ES-I3 (cell line): Measurements from ENCODE around the gene VANGL1.
A peak's percentile ranks its signal among the peaks of the same experiment; 100 is the strongest.

Source experiments
- H3K36me3 ChIP-seq: 2 replicates; pipeline ENCODE4 v1.6.1; 2013; ENCODE audit warnings: mild to moderate bottlenecking, low read length, control low read depth, moderate library complexity; ENCODE audit not compliant: insufficient read depth
- H3K4me1 ChIP-seq: 2 replicates; pipeline ENCODE4 v1.6.1; 2013; ENCODE audit warnings: mild to moderate bottlenecking, control low read depth, low read length; ENCODE audit not compliant: insufficient read depth
- H3K9ac ChIP-seq: 2 replicates; pipeline ENCODE4 v1.6.1; 2013; ENCODE audit warnings: low read depth, mild to moderate bottlenecking, low read length, moderate library complexity
- H3K9me3 ChIP-seq: 2 replicates; pipeline ENCODE4 v1.6.1; 2013; ENCODE audit warnings: mild to moderate bottlenecking, low read length, moderate library complexity; ENCODE audit not compliant: control insufficient read depth, insufficient read depth

VANGL1 gene

DNA sequence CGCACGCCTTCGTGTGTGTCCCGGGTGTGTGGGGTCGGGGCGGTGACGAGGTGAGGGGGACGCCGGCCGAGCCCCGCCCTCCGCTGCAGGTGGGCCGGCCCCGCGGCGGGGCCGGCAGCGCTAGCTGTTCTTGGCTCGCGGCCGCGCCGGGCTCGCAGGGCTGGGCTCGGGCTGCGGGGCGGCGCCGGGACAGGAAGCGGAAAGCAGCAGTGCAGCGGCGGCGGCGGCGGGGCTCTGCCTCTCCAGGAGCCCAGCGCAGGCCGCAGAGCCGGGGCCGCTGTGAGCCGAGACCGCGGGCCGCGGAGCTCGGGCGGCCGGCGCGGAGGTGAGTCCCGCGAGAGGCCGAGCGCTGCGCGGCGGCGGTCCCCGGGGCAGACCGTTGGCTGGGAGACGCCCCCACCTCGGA is at the start of gene VANGL1:
Gene VANGL1, plus strand, starts transcription at position 209 of the 406 bp plus-strand sequence. CDS start 9,444 bp downstream, outside the sequence.
- Histone ChIP-seq H3K9ac (peak within 1 kb of the TSS; percentile 93), H3K36me3 (no peaks in the 10 kb centered on the region), H3K9me3 (no peaks in the 10 kb centered on the region; the same call in 1 of the 2 replicates), H3K4me1 (peaks cover 14% of the 10 kb centered on the region)

- Histone ChIP-seq H3K9ac (no peak overlapping the region), H3K9me3 (no peaks in the 10 kb centered on the region; the same call in 1 of the 2 replicates), H3K4me1 (no peaks in the 10 kb centered on the region), H3K36me3 (no peaks in the 10 kb centered on the region)
These were observed 49.5 kb upstream of the VANGL1 start for GRCh38 chr1:115592264-115592663.

DNA sequence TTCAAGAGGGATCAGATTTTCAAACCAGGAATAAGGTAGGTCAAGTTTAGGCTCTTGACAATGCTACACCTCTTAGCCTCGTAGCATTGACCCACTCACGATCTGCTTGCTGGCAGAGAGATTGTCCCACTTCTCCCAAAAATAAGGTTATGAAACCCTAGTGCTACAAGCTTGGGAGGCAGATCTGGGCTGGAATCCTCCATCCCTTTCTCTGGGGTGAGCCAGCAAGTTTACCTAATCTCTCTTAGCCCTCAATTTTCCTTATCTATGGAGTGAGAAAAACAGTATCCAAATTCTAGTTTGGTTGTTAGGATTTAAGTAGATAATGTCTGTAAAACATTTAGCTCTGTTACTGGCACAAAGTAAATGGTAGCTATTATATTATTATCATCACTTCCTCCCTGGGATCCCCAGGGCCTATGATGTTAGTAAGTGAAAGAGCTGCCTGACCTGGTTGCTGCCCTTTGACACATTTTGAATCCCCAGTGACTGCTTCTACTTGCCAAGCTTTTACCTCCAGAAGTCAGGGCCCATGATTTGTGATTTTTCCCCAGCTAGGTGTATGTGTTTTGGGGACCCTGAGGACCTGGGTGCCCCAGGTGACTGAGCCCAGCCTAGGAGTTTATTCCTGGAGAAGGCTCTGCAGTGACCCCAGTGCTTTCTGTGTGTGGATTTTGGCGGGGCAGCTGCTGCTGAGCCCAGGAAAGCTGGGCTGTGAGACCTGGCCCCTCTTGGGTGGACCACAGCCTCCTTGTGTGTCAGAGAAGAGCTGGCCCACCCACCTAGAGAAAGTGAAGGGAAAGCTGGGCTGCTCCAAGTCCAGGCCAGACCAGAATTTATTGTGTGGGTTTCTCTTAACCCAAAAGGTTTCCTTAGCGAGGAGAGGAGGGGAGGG is 48.2 kb upstream of the VANGL1 start:
- Histone ChIP-seq H3K9me3 (no peaks in the 10 kb centered on the region; the same call in 1 of the 2 replicates), H3K4me1 (no peaks in the 10 kb centered on the region), H3K9ac (no peak overlapping the region), H3K36me3 (no peaks in the 10 kb centered on the region)

DNA sequence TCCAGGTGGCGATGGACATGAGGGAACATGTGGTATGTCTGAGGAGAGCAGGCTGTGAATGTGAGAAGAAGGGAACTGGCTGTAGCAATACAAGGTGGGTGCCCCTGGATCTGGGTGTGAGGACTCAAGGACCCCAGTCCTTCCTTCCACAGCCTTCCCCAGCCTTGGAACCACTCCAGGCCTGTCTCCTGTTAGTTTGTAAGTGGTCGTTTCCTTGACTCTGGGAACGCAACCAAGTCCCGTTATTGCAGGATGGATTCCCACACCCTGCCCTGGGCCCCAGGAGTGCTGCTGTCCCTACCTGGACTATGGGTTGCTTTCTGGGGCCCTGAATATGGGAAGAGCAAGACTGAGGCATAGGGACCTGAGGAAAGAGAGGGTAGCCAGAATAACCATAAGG is 47.2 kb upstream of the VANGL1 start:
- no peaks in the 10 kb centered on the region for H3K36me3 ChIP-seq
- no peaks in the 10 kb centered on the region for H3K4me1 ChIP-seq
- H3K9ac ChIP-seq: no peak overlapping the region
- no peaks in the 10 kb centered on the region; the same call in 1 of the 2 replicates for H3K9me3 ChIP-seq

- Histone ChIP-seq H3K4me1 (no peaks in the 10 kb centered on the region), H3K9me3 (no peaks in the 10 kb centered on the region; the same call in 1 of the 2 replicates), H3K36me3 (no peaks in the 10 kb centered on the region), H3K9ac (no peak overlapping the region)
These were observed 46.3 kb upstream of the VANGL1 start for GRCh38 chr1:115595279-115596079.

DNA sequence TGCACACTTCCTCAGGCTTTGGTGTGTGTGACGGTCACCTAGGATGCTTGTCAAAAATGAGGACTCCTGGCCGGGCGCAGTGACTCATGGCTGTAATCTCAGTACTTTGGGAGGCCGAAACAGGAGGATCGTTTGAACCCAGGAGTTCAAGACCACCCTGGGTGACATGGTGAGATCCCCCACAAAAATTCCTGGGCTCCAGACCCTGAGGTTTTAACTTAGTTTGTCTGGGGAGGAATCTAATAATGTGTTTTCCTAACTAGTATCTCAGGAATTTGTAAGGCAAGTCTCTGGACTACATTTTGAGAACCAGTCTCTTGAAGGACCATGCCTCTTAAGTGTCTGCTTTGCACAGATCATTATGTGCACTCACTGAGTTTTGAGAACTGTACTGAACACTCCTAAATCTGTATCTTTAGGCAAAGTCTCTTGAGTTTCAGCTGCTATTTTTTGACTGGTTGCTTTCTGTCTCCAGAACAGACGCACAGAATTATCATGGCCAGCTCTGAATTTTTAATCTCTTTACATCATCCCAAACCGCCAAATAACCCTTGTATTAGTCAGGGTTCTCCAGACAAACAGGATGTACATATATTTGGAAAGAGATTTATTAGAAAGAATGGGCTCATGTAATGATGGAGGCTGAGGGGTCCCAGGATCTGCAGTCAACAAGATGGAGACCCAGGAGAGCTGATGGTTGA is 45.5 kb upstream of the VANGL1 start:
- Histone ChIP-seq H3K36me3 (no peaks in the 10 kb centered on the region), H3K9ac (no peak overlapping the region), H3K4me1 (no peaks in the 10 kb centered on the region), H3K9me3 (no peaks in the 10 kb centered on the region; the same call in 1 of the 2 replicates)

- no peaks in the 10 kb centered on the region for H3K4me1 ChIP-seq
- no peak overlapping the region for H3K9ac ChIP-seq
These were observed 37.3 kb upstream of the VANGL1 start for GRCh38 chr1:115604508-115604907.

DNA sequence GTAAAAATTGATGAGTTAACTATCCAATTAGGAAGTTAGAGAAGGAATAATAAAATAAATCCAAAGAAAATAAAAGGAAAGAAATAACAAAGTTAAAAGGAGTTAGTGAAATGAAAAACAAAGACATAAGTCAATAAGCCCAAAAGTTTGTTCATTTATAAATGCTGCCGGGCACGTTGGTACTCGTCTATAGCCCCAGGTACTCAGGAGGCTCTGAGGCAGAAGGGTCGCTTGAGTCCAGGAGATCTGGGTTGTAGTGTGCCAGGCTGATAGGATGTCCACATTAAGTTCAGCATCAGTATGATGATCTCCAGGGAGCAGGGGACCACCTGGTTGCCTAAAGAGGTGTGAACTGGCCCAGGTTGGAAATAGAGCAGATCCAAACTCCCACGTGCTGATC is 35.5 kb upstream of the VANGL1 start:
- no peaks in the 10 kb centered on the region for H3K4me1 ChIP-seq
- no peak overlapping the region for H3K9ac ChIP-seq
- H3K9me3 ChIP-seq: no peaks in the 10 kb centered on the region
- no peaks in the 10 kb centered on the region for H3K36me3 ChIP-seq

More at GRCh38 chr1:115604508-115604907, 37.3 kb upstream of the VANGL1 start:
- no peaks in the 10 kb centered on the region for H3K36me3 ChIP-seq
- H3K9me3 ChIP-seq: no peaks in the 10 kb centered on the region

GRCh38 chr1:115609021-115609420 is 32.7 kb upstream of the VANGL1 start:
- Histone ChIP-seq H3K9ac (no peak overlapping the region), H3K9me3 (no peaks in the 10 kb centered on the region), H3K36me3 (no peaks in the 10 kb centered on the region), H3K4me1 (no peaks in the 10 kb centered on the region)

- no peaks in the 10 kb centered on the region for H3K36me3 ChIP-seq
- no peaks in the 10 kb centered on the region for H3K4me1 ChIP-seq
- H3K9ac ChIP-seq: no peak overlapping the region
- peaks cover 2% of the 10 kb centered on the region; the same call in 1 of the 2 replicates for H3K9me3 ChIP-seq
These were observed 28.0 kb upstream of the VANGL1 start for GRCh38 chr1:115613767-115614166.

GRCh38 chr1:115620453-115620852 is 21.3 kb upstream of the VANGL1 start:
- Histone ChIP-seq H3K4me1 (no peaks in the 10 kb centered on the region), H3K9ac (no peak overlapping the region), H3K36me3 (no peaks in the 10 kb centered on the region), H3K9me3 (peaks cover 6% of the 10 kb centered on the region; the same call in 1 of the 2 replicates)

- no peak overlapping the region for H3K9ac ChIP-seq
- peaks cover 6% of the 10 kb centered on the region; the same call in 1 of the 2 replicates for H3K9me3 ChIP-seq
- H3K4me1 ChIP-seq: no peaks in the 10 kb centered on the region
- H3K36me3 ChIP-seq: no peaks in the 10 kb centered on the region
These were observed 20.8 kb upstream of the VANGL1 start for GRCh38 chr1:115620950-115621349.

DNA sequence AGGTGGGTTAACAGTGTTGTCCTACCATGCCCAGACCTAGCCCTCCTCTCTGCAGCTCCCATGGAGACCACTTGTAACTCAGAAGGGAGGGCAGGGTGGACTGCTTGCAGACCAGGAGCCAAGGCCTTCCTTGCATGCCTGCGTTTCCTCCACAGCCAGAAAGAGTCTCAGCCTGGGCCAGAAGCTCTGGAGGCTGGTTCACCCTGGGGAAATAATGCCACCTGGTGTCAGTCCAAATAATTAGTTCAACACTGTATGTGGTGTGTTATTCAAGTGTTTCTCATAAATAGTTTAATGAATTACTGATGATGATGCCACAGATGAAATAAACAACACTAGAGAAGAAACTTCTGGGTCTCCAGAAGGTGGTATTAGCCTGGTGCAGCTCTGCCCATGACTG is 16.9 kb upstream of the VANGL1 start:
- no peaks in the 10 kb centered on the region for H3K4me1 ChIP-seq
- peaks cover 4% of the 10 kb centered on the region; the same call in 1 of the 2 replicates for H3K9me3 ChIP-seq
- H3K36me3 ChIP-seq: no peaks in the 10 kb centered on the region
- H3K9ac ChIP-seq: no peak overlapping the region

DNA sequence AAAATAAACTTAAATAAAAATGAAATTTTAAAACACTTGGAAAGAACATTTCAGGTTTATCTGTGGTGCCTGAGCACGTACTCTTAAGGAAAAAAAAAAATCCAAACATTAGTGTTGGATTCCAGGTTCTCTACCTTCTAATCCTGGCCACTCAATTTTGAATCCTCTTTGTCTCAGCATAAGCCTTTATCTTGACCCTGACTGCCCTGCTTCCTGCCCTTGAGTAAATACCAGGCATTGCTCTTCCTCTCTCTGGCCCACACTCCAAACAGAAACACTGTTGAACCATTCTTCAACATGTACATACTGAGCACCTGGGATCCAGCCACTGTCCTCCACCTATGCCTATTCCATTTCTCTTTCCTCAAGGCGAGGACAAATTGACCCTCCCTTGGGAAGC is 11.4 kb upstream of the VANGL1 start:
- H3K9me3 ChIP-seq: no peaks in the 10 kb centered on the region
- no peaks in the 10 kb centered on the region for H3K36me3 ChIP-seq
- no peak overlapping the region for H3K9ac ChIP-seq
- H3K4me1 ChIP-seq: peaks cover 15% of the 10 kb centered on the region
